DMS 273 (cell line): Measurements from ENCODE around the gene SRMS.

Experiments
- DNase-seq: peaks from one replicate; lab custom pipeline; 2025; ENCODE audit not compliant: unreplicated experiment; lab: John Stamatoyannopoulos, UW

The SRMS gene

DNA sequence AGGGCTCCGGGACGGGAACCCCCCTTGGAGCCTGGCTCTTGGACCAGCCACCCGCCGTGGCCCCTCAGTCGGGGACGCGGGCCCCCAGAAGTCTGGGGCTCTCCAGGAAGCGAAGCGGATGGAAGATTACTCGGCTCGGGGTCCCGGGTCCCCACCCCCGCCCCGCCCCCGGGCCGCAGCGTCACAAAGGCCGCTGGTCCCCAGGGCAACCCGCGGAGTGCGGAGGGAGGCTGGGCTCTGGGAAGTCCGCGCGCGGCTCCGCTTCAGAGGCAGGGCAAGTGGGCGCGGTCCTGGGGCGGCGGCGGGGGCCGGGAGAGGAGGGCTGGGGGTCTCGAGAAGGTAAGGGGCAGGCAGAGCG is 6.4 kb upstream of the SRMS start, which contains the start of gene FNDC11:
Gene FNDC11, plus strand, starts transcription at position 227 of the 358 bp plus-strand sequence. CDS start 1,505 bp downstream, outside the sequence.
- DNase-seq = peak; percentile 42

DNA sequence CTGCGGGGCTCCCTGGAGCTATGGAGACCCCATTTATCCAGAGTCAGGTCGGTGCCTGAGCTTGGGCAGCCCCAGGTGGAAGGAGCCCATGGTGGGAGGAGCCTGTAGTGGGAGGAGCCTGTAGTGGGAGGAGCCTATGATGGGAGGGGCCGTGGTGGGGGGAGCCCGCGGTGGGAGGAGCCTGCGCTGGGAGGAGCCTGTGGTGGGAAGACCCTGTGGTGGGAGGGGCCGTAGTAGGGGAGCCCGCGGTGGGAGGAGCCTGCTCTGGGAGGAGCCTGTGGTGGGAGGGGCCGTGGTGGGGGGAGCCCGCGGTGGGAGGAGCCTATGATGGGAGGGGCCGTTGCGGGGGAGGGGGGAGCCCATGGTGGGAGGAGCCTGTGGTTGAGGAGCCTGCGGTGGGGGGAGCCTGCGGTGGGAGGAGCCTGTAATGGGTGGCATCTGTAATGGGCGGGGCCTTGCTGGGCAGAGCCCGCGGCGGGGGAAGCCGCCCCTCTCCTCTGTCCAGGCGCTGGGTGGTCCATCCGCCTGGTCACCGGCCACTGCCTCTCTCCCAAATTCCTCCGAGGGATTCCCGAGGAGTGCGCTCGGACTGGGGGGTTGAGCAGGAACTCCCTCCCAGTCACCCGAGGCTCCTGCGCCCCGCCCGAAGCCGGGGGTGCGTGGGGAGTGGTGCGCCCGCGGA is 5.8 kb upstream of the SRMS start:
- peak; percentile 91 for DNase-seq

DNA sequence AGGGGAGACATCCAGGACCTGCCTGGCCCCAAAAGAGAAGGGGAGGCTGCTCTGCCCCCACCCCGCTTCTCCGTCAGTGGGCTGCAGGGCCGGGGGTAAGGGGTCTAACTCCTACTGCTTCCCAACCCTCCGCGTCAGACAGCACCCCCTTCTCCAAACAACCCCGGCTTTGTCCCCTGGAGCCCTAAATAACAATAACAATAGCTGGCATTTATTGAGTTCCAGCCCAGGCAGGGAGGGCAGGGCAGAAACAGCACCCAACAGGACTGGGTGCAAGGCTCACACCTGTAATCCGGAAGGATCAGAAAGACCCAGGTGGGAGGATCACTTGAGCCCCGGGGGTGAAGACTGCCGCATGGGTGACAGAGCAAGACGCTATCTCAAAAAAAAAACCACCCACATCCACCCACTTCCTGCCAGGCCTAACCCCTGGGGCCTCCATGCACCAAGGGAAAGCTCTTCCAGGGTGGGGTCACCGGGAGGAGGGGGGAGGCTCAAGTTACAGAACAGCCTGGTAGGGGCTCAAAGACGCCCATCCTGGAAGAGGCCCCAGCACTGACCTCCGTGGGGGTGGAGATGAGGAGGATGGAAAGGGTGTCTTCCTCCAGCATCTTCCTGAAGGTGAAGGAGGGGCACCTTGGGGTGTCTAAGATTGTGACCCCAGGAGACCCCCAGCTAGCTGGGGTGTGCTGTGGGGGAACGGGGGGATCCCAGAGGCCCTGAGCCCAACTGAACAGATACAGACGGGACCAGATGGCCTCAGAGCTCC is 5.1 kb upstream of the SRMS start:
- DNase-seq = no peak

DNA sequence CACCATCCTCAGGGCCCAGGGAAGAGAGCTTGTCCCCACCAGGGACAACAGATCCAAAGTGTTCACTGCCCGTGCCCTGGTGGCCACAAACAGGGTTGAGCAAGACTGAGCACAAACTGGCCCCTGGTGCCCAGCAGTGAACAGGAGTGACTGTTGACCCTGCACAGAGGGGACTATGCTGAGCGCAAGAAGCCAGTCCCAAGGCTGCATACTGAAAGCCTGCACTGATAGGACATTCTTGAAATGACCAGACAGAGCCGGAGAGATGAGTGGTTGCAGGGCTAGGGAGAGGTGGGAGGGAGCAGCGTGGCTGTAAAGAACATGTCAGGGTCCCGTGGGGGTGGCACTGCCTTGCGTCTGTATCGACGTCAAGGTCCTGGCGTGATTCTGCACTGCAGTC is 3.5 kb upstream of the SRMS start:
- DNase-seq = no peak

DNA sequence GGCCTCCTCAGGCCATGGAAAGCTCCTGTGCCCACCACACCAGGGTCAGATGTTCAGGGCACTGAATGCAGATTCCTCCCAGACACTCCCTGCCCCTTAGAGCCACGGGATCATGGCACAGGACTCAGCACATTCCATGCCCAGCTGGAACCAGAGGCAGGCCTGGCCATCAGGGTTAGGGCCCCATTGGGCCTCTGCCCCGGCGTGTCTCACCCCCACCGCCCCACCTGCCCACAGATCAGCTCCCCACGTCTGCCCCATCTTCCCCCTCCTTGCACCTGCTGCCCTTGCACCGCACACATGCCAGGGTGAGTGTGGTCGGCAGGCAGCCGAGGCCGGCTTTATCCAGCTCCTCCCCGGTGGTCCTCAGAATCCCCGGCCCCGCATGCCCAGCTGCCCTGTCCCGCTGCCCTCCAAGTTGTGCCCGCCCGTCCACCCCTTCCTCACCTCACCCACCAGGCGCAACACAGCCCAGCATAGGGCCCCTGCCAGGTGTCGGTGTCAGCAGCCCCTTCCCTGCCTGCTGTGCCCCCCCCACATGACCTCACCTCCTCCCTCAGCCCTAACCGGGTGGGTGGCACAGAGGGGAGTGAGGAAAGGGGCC is 2.2 kb upstream of the SRMS start:
- DNase-seq = no peak

DNA sequence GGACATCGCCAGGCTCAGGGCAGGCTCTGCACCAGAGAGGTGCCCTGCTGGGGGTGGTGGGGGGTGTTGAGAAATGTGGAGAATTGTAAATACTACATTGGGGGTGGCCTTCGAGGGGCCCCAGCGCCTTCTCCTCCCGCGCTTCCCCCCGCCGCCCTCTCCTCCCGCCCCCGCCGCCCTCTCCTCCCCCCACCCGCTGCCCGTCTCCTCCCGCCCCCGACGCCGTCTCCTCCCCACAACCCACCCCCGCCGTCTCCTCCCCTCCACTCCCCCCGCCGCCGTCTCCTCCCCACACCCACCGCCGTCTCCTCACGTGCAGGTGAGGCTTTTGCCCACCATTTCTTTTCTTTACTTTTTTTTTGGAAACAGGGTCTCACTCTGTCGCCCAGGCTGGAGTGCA is 1.5 kb upstream of the SRMS start:
- DNase-seq = no peak

DNA sequence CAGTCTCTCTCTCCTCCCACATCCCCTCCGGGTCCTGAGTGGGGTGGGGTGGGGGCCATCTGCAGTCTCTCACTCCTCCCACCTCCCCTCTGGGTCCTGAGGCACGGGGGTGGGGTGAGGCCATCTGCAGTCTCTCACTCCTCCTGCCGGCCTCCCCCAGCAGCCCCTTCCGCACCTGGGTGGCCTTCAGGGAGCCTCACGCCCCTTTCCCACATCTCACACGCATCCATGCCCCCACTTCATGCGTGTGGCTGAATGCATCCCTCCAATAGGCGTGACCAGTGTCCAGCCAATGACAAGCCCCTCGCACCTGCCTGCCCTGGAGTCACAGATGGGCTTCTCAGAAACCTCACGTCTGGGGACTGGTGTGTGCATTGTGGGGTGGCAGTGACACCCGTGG is 993 bp upstream of the SRMS start:
- no peak for DNase-seq

DNA sequence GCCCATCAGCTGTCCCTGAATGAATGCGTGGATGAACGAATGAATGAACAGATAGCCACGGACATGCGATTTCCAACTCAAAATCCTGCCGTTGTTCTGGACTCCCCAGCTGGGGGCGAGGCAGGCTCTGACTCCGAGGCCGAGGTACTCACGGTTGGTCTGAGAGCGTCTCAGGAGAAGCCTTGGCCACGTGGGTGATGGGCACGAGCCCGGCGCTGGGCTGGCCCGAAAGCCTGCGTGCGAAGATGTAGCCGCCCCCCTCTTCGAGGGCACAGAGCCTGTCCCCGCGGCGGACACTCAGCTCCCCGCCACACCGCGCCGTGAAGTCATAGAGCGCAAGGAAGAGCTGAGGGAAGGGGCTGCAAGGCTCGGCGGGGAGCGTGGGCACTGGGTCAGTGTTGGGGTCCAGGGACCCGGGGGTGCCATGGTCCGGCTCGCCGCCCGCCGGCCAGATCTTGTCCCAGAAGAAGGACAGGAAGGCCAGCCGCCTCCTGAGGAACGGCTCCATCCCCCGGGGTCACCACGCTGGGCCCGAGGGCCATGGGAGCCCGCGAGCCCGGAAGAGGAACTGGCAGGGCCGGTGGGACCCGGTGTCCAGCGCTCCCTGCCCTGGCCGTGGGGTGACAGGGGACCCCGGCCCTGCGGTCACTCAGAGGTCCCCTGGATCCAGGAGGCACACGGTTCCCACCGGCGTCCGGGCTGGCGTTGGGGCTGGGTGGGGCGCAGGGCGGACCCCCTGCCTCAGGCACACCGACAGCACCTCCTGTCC is 409 bp downstream of the SRMS start:
- no peak for DNase-seq

DNA sequence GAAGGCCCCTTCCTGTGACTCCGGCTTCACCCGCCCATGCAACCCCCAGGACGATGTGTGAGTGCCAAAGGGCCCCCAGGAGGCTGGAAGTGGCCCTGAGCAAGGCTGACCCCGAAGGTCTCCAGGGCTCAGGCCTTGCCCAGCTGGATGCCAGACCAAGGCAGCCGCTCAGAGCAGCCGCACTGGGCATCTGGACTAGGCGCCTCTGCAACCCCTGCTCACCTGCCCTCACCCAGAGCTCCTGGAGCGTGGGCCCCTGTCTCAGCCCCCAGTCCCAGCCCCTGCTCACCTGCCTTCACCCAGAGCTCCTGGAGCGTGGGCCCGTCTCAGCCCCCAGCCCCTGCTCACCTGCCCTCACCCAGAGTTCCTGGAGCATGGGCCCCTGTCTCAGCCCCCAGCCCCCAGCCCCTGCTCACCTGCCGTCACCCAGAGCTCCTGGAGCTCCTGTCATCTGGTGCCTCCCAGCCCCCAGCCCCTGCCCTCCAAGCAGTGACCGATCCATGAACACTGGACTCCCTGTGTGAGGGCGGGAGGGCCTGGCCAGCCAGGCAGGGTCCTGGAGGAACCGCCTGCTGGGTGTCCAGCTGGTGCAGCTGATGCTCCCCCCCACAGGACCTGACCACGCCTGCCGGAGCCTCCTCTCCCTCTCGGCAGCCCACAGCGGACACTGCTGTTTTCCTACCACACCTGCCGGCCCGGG is 1.1 kb downstream of the SRMS start:
- DNase-seq = no peak

DNA sequence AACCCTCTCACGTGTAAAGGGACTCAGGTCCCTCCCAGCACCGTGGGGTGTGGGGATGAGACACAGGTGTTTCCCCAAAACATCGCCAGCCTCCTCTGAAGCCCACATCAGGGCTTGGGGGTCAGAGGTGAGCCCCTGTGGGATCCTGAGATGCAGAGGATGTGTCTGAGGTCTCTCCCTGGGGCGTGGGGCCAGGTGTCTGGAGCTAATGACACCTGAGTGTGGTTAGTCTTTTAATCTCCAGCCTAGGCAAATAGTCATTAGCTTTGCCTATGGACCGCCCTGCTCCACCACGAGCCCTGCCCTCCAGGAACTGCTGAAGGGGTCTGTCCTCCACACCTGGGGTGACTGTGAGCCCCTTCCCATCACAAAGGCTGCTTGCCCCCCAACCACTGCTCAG is 1.7 kb downstream of the SRMS start:
- DNase-seq = no peak

DNA sequence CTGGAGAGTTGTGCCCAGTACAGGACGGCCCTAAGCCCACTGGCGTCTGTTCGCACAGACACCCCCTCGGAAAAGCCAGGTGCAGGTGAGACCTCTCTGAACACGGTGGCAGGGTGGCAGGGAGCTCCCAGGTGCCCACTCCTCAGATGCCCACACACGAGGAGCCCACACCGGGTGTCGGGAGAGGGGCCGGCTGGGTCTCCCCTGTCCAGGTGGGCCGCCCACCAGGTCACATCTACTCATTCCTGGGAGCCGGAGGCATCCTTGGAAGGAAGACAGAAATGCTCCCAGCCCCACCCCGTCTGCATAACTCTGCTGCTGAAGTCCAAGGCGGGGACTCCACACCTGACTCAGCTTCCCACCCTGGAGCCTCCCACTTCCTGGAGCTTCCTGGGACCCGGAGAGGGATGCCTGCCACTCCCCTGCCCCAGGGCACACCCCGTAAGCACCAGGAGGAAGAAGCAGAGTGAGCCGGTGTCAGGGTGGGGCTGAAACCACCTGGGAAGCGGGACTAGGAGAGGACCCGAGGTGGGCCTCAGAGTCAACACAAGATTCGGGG is 2.5 kb downstream of the SRMS start:
- DNase-seq = peak; percentile 40

DNA sequence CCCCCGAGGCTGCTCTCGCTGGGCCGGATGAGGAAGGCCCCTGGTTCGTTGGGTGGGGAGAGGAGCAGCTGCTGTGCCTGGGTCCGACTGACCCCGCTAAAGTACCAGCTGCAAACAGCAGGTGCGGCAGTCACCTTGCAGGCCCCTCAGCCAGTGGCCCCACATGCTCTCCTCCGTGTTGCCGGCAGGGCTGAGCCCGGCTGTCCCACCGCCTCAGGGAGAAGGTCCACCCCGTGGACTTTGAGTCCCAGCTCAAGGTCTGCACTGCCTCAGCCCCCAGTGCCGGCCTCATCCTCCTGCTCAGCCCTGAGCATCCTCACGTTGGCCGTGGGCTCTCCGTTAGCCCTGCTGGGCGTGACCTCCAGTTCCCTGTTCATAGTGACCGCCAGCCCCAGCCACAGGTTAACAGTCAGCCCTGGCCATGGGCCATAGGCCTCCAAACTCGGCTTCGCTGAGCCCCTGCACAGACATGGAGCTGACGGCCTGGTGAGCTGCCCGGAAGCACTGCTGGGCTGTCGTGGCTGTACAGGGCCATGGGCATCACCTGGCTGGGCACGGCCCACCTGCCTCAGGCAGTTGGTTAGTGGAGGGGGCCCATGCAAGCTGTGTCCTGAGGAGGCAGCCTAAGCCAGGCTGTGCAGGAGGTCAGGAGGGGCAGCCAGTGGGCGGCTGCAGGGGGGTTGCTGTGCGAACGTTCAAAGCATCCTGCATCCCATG is 3.1 kb downstream of the SRMS start:
- no peak for DNase-seq

DNA sequence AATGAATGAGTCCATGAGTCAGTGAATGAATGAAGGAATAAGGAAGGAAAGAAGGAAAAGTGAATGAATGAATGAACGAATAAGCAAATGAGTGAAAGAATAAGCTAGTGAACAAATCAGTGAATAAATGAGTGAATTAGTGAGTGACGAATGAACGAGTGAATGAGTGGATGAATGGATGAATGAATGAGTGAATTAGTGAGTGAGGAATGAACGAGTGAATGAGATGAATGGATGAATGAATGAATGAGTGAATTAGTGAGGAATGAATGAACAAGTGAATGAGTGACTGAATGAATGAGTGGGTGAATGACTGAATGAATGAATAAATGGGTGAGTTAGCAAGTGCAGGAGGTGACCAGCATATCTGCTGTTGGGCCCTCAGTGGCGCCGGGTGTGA is 3.8 kb downstream of the SRMS start:
- no peak for DNase-seq

DNA sequence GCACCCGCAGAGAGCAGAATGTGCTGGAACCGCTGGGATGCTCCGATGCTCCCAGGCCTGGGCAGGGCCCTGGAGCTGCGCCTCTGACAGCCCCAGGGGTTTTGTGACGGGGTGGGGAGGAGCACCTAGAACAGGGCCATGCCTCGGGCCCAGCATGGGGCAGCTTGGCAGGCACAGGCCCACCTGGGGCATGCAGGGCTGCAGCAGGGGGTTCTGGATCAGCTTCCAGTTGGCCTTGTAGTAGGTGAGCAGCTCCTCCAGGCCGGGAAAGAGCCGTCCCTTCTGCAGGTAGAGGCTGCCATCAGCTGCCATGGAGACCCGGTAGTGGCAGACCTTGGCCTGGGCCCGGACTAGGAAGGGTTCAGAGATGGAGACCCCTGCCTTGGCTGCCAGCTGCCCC is 4.4 kb downstream of the SRMS start:
- DNase-seq = no peak

DNA sequence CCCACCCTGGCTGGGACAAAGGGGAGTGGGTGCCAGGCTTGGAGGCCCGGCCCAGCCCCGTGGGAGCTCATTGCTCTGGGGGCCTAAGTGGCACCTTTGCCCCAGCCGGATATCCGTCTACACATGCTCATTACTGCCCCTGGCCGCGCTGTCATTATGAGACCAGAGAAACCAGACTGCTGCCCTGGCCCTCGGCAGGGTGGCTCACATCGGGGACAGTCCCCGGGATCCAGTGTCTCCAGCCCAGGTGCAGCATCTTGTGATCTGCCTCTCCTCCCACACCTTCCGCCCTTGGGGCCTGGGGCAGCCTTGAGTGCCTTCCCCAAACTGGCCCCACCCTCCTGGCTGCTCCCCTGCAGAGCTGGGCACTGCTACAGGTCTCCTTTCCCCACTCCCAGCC is 4.9 kb downstream of the SRMS start:
- no peak for DNase-seq

DNA sequence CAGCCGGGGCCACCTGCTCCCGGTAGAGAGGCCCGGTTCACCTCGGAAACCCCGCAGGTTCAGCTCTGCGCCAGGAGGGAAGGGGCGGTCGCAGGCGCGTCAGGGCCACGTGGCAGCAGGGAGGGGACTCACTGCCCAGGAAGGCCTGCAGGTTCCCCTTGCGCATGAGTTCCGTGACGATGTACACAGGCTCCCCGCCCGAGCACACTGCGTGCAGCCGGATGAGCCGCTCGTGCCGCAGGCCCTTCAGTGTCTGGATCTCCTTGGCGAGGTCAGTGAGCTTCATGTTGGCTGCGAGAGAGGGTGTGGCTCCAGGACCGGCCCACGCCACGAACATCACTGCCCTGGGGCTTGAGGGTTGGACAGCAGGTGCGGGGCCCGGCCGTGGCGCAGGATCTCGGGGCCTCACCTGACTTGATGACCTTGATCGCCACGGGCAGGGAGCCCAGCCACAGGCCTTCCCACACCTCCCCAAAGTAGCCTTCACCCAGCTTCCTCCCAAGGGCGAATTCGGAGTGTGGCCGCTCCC is 5.5 kb downstream of the SRMS start:
- no peak for DNase-seq

DNA sequence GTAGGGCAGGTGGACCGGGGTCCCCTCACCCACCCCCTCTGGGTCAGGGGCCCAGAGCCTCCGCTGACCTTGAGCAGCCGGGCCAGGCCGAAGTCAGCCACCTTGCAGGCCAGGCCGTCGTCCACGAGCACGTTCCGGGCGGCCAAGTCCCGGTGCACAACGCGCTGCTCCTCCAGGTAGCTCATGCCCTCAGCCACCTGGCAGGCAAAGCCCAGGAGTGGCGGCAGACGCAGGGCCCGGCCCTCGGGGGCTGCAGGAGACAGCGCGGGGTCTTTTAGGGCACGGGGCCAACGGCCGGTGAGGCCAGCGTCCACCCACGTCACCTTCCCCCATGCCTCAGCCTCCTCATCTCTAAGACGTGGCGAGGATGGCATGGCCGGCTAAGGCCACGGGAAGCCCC is 6.2 kb downstream of the SRMS start:
- no peak for DNase-seq

DNA sequence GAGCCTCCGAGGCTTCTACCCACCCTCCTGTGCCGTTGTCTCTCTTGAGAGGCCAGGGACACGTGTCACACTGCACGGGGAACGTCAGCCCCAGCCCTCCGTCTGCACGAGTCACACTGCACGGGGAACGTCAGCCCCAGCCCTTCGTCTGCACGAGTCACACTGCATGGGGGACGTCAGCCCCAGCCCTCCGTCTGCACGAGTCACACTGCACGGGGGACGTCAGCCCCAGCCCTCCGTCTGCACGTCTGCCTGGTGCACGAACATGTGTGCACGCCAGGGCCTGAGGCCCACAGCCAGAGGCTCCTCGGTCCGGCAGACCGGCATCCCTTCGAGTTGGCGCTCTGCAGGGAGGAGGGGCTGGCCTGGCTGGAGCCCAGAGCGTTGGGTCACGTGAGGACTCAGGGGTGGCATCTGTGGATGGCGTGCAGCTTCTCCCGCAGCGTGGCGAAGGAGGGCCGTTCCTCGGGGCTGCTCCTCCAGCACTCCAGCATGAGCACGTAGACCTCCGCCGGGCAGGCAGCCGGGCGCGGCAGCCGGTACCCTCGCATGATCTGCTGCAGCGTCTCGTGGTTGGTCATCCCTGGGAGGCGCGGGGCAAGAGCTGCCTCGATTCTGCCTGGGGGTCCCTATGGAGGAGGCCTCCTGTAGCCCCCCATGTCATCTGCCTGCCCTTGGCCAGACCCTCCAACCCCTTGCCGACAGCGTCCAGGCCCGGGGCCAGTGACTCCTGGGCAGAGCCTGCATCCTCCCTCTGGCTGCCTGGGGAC is 6.9 kb downstream of the SRMS start:
- DNase-seq = peak; percentile 68
